Osteocyte (in vitro differentiated cells): ENCODE measurements around the gene CDCA4. TPM values are rescaled to one million over a fixed set of nuclear protein-coding genes. Genes with fewer than 3 reads are reported as not detected.
"Not testable (repeated sequence)": the region's sequence is repeated elsewhere in the genome, so short reads cannot be mapped to it uniquely, and the experiment has no call there.

Experiments used
- DNase-seq: peaks from one replicate; pipeline ENCODE4 v3.0.0; 2021; ENCODE audit warnings: mixed read lengths; ENCODE audit not compliant: unreplicated experiment; ENCODE audit errors: extremely low spot score
- H3K27ac Mint-ChIP-seq: one replicate; pipeline ENCODE4 v1.8.0; 2021; ENCODE audit warnings: mild to moderate bottlenecking, mixed read lengths; ENCODE audit not compliant: unreplicated experiment
- H3K27me3 Mint-ChIP-seq: one replicate; pipeline ENCODE4 v1.8.0; 2021; ENCODE audit warnings: mixed read lengths; ENCODE audit not compliant: unreplicated experiment
- H3K36me3 Mint-ChIP-seq: one replicate; pipeline ENCODE4 v1.8.0; 2021; ENCODE audit warnings: mixed read lengths; ENCODE audit not compliant: unreplicated experiment
- H3K4me1 Mint-ChIP-seq: one replicate; pipeline ENCODE4 v1.8.0; 2021; ENCODE audit warnings: mixed read lengths; ENCODE audit not compliant: unreplicated experiment
- H3K4me3 Mint-ChIP-seq: one replicate; pipeline ENCODE4 v1.8.0; 2021; ENCODE audit warnings: mild to moderate bottlenecking, moderate library complexity, mixed read lengths; ENCODE audit not compliant: unreplicated experiment
- H3K9me3 Mint-ChIP-seq: one replicate; pipeline ENCODE4 v1.8.0; 2021; ENCODE audit warnings: mixed read lengths; ENCODE audit not compliant: unreplicated experiment
- CTCF ChIP-seq: fragments of 200-600 bp; sonication (generic); IDR thresholded peaks from 2 replicates; pipeline ENCODE4 v1.5.0; 2021; ENCODE audit warnings: antibody characterized with exemption, mild to moderate bottlenecking, moderate library complexity
- total RNA-seq: library from RNA; stranded (reverse); gene quantifications from 2 replicates; pipeline ENCODE4 v1.2.1, GENCODE V29; 2021

CDCA4 gene
- total RNA-seq, 1 donor from 2014 or later, result 14.6 TPM

DNA sequence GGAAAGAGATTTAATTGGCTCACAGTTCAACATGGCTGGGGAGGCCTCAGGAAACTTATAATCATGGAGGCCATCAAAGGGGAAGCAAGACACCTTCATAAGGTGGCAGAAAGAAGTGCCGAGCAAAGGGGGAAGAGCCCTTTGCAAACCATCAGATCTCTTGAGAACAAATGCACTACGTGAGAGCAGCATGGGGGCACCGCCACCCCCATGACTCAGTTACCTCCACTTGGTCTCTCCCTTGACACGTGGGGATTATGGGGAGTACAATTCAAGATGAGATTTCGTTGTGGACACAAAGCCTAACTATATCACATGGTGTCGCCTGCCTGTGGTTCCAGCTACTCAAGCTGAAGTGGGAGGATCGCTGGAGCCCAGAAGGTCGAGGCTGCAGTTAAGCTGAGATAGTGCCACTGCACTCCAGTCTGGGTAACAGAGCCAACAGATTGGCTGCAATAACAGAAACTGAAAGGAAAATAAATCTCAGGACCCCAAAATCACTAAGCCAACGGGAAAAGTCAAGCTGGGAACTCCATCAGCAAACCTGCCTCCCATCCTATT lies 10.0 kb upstream of the CDCA4 start:
- no peak for TF ChIP-seq CTCF
- H3K27me3 Mint-ChIP-seq, result peaks cover 3% of the 10 kb centered on the region
- DNase-seq, result no peak
- peaks cover 7% of the 10 kb centered on the region for H3K4me1 Mint-ChIP-seq
- H3K9me3 Mint-ChIP-seq, result no peaks in the 10 kb centered on the region
- H3K4me3 Mint-ChIP-seq, result no peak overlapping the region
- H3K36me3 Mint-ChIP-seq, result no peaks in the 10 kb centered on the region
- no peak overlapping the region for H3K27ac Mint-ChIP-seq

DNA sequence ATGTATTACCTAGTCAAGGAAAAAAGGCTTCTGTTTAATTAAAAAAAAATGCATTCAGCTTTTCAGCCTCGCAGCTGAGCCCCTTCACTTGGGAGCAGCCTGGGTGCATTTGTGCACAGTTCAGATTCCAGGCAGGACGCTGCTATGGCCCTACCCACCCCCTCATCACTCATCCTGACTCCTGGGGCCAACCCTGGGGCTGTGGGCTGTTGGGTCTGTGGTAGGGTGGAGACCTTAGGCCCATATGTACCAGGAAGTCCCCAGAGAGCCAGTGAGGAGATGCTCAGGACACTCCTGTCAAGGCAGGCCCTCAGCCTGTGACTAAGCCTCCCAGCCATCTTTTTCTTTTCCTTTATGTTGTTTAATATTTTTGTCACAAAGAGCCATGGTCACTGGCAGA lies 9.3 kb upstream of the CDCA4 start:
- H3K9me3 Mint-ChIP-seq, result no peaks in the 10 kb centered on the region
- no peak for TF ChIP-seq CTCF
- no peak overlapping the region for H3K27ac Mint-ChIP-seq
- no peaks in the 10 kb centered on the region for H3K36me3 Mint-ChIP-seq
- DNase-seq, result no peak
- H3K4me1 Mint-ChIP-seq, result peaks cover 9% of the 10 kb centered on the region
- H3K27me3 Mint-ChIP-seq, result peaks cover 3% of the 10 kb centered on the region
- no peak overlapping the region for H3K4me3 Mint-ChIP-seq

DNA sequence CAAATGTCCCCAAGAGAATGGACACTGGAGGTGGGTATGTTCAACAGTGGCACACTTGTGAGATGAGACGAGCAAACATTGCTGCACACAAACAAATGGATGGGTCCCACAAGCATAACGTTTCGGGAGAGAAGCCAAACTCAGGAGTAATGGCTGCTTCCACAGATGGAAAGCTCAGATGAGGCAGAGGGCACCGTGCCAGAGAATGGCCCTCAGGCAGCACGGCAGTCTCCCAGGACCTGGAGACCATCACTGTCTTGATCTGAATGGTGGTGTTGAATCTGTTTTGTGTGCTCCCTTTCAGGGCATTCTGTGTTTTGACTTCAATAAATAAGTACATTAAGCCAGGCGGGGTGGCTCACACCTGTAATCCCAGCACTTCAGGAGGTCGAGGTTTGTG lies 8.5 kb upstream of the CDCA4 start:
- H3K27ac Mint-ChIP-seq, result no peak overlapping the region
- H3K27me3 Mint-ChIP-seq, result peaks cover 3% of the 10 kb centered on the region
- H3K4me3 Mint-ChIP-seq, result no peak overlapping the region
- DNase-seq, result no peak
- H3K36me3 Mint-ChIP-seq, result no peaks in the 10 kb centered on the region
- H3K9me3 Mint-ChIP-seq, result no peaks in the 10 kb centered on the region
- H3K4me1 Mint-ChIP-seq, result peaks cover 16% of the 10 kb centered on the region
- TF ChIP-seq CTCF, result no peak

- Mint-ChIP-seq H3K27ac (no peak overlapping the region), H3K27me3 (no peaks in the 10 kb centered on the region), H3K4me1 (peaks cover 20% of the 10 kb centered on the region), H3K4me3 (no peak overlapping the region), H3K9me3 (no peaks in the 10 kb centered on the region), H3K36me3 (no peaks in the 10 kb centered on the region)
- no peak for DNase-seq
- TF ChIP-seq CTCF, result no peak
Measured at GRCh38 chr14:105028251-105028927, 7.5 kb upstream of the CDCA4 start.

DNA sequence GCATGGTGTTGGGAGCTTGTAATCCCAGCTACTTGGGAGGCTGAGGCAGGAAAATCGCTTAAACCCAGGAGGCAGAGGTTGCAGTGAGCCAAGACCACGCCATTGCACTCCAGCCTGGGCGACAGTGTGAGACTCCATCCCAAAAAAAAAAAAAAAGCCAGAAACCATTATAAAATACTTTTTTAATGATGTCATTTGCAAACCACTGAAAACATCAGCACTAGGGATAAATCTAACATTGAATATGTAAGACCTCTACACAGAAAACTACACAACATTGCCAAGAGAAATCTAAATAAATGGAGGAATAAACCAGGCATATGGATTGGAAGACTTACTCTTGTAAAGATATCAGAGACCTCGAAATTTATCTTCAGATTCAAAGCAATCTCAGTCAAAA lies 6.8 kb upstream of the CDCA4 start:
- not testable (repeated sequence) for DNase-seq, H3K9me3 Mint-ChIP-seq, H3K36me3 Mint-ChIP-seq, H3K27me3 Mint-ChIP-seq, H3K27ac Mint-ChIP-seq, H3K4me3 Mint-ChIP-seq
- peaks cover 27% of the 10 kb centered on the region for H3K4me1 Mint-ChIP-seq
